ENCODE measurements around the gene MT3. TPM values are rescaled to one million over a fixed set of nuclear protein-coding genes. Genes with fewer than 3 reads are reported as not detected.

Gene MT3
- total and polyA plus RNA-seq, 9 of the 15 experiments (the other 6 are each of a cell fraction or from before 2014, with no cell fraction given) = not detected

DNA sequence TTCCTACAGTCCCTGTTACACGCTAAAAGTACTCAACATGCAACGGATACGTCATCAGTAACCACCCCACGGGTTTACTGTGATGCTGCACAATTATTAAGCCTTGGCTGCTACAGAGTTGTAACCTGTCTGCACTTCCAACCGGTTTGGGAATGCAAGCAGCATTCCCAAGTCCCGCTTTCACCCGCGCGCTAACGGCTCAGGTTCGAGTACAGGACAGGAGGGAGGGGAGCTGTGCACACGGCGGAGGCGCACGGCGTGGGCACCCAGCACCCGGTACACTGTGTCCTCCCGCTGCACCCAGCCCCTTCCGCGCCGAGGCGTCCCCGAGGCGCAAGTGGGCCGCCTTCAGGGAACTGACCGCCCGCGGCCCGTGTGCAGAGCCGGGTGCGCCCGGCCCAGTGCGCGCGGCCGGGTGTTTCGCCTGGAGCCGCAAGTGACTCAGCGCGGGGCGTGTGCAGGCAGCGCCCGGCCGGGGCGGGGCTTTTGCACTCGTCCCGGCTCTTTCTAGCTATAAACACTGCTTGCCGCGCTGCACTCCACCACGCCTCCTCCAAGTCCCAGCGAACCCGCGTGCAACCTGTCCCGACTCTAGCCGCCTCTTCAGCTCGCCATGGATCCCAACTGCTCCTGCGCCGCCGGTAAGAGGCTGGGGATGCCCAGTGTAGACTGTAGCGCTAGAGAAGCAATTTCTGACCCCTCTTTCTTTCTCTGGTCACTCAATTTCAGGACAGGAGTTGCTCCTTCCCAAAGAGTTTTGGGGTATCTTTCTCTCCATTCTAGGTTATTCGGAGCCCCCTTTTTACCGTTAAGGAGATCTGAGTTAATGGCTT is 18.9 kb downstream of the MT3 start, which contains the start of gene MT2A (continued):
- TF ChIP-seq GABPB2 (CRISPR knock-in tag; conservative IDR thresholded peaks at IDR 0.05) (no peak), ZNF146 (CRISPR knock-in tag; IDR thresholded peaks at IDR 0.05; ENCODE audit: unreplicated experiment) (no peak), STAT5B (CRISPR knock-in tag; IDR thresholded peaks at IDR 0.05) (no peak), ZNF695 (CRISPR knock-in tag; IDR thresholded peaks at IDR 0.05) (no peak), LEF1 (IDR thresholded peaks at IDR 0.05) (no peak), SNRNP70 (optimal IDR thresholded peaks at IDR 0.05; ENCODE audit: low read depth, low read length) (no peak), SMAD1 (IDR thresholded peaks at IDR 0.05; ENCODE audit: low read depth, low read length, partially characterized antibody) (no peak), ZNF3 (CRISPR knock-in tag; IDR thresholded peaks at IDR 0.05) (no peak), HDAC8 (tag; IDR thresholded peaks at IDR 0.05) (no peak), ZBED1 (IDR thresholded peaks at IDR 0.05) (no peak), ILF3 (IDR thresholded peaks at IDR 0.05; ENCODE audit: borderline replicate concordance) (no peak; the same call in 1 of the 2 replicates), CXXC5 (CRISPR knock-in tag; IDR thresholded peaks at IDR 0.05) (peak; percentile 89), JUNB (CRISPR knock-in tag; conservative IDR thresholded peaks at IDR 0.05) (no peak; the same call in 1 of the 2 replicates), JUND (IDR thresholded peaks at IDR 0.05; ENCODE audit: borderline replicate concordance, low read depth, low read length) (peak; percentile 91), JUND (tag; IDR thresholded peaks at IDR 0.05; ENCODE audit: borderline replicate concordance, low read depth, low read length) (peak; percentile 85; the same call in 1 of the 3 replicates), LCOR (CRISPR knock-in tag; IDR thresholded peaks at IDR 0.05) (no peak), E2F3 (CRISPR knock-in tag; IDR thresholded peaks at IDR 0.05) (peak; percentile 78), NCOA2 (IDR thresholded peaks at IDR 0.05; ENCODE audit: partially characterized antibody in 2 of 2) (no peak), BRCA1 (IDR thresholded peaks at IDR 0.05) (no peak), BRCA1 (CRISPR knock-in tag; IDR thresholded peaks at IDR 0.05) (no peak), IRF2 (CRISPR knock-in tag; IDR thresholded peaks at IDR 0.05) (no peak), PRPF4 (IDR thresholded peaks at IDR 0.05; ENCODE audit: insufficient read depth, low read depth, low read length, poor library complexity, severe bottlenecking) (no peak), MEF2D (tag; conservative IDR thresholded peaks at IDR 0.05; ENCODE audit: low read depth) (0 out of 2 replicates have a peak, but pooled peaks have one; percentile 23)
- TF ChIP-seq, protein P1, sequence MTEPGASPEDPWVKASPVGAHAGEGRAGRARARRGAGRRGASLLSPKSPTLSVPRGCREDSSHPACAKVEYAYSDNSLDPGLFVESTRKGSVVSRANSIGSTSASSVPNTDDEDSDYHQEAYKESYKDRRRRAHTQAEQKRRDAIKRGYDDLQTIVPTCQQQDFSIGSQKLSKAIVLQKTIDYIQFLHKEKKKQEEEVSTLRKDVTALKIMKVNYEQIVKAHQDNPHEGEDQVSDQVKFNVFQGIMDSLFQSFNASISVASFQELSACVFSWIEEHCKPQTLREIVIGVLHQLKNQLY (CRISPR knock-in tag; conservative IDR thresholded peaks at IDR 0.05) = no peak
- TF ChIP-seq, protein P2, sequence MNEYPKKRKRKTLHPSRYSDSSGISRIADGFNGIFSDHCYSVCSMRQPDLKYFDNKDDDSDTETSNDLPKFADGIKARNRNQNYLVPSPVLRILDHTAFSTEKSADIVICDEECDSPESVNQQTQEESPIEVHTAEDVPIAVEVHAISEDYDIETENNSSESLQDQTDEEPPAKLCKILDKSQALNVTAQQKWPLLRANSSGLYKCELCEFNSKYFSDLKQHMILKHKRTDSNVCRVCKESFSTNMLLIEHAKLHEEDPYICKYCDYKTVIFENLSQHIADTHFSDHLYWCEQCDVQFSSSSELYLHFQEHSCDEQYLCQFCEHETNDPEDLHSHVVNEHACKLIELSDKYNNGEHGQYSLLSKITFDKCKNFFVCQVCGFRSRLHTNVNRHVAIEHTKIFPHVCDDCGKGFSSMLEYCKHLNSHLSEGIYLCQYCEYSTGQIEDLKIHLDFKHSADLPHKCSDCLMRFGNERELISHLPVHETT (CRISPR knock-in tag; conservative IDR thresholded peaks at IDR 0.05 in 1 of 2, IDR thresholded peaks at IDR 0.05 in 1 of 2) = 0 out of 4 replicates have a peak, but pooled peaks of 1 of the 2 experiments have one; percentile 42
- TF ChIP-seq, protein P3, sequence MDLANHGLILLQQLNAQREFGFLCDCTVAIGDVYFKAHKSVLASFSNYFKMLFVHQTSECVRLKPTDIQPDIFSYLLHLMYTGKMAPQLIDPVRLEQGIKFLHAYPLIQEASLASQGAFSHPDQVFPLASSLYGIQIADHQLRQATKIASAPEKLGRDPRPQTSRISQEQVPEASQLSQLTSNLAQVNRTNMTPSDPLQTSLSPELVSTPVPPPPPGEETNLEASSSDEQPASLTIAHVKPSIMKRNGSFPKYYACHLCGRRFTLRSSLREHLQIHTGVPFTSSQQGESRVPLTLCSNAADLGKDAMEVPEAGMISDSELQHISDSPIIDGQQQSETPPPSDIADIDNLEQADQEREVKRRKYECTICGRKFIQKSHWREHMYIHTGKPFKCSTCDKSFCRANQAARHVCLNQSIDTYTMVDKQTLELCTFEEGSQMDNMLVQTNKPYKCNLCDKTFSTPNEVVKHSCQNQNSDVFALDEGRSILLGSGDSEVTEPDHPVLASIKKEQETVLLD (IDR thresholded peaks at IDR 0.05) = no peak
